HUES48 (cell line): ENCODE results near the gene ANXA2.

Experiments used
- H3K27ac ChIP-seq: one replicate; pipeline ENCODE4 v1.7.0; 2013; ENCODE audit warnings: low read depth, low read length, inconsistent platforms
- H3K27me3 ChIP-seq: 2 replicates; pipeline ENCODE4 v1.6.1; 2013; ENCODE audit warnings: mild to moderate bottlenecking, low read length; ENCODE audit not compliant: control insufficient read depth, insufficient read depth
- H3K36me3 ChIP-seq: 2 replicates; pipeline ENCODE4 v1.6.1; 2013; ENCODE audit warnings: low read length; ENCODE audit not compliant: control insufficient read depth, insufficient read depth
- H3K4me1 ChIP-seq: 2 replicates; pipeline ENCODE4 v1.6.1; 2013; ENCODE audit warnings: mild to moderate bottlenecking, low read length; ENCODE audit not compliant: control insufficient read depth, insufficient read depth
- H3K4me3 ChIP-seq: 2 replicates; pipeline ENCODE4 v1.5.1; 2013; ENCODE audit warnings: mild to moderate bottlenecking, low read depth, low read length
- H3K9ac ChIP-seq: 2 replicates; pipeline ENCODE4 v1.6.1; 2013; ENCODE audit warnings: mild to moderate bottlenecking, low read depth, low read length, moderate library complexity
- H3K9me3 ChIP-seq: 2 replicates; pipeline ENCODE4 v1.6.1; 2013; ENCODE audit warnings: low read length; ENCODE audit not compliant: control insufficient read depth, insufficient read depth

Gene ANXA2

GRCh38 chr15:60375306-60375705, 22.5 kb downstream of the ANXA2 start:
- H3K4me1 ChIP-seq: peaks cover 16% of the 10 kb centered on the region
- no peak overlapping the region for H3K4me3 ChIP-seq
- no peaks in the 10 kb centered on the region for H3K9me3 ChIP-seq
- H3K27me3 ChIP-seq: no peaks in the 10 kb centered on the region
- H3K36me3 ChIP-seq: peaks cover 37% of the 10 kb centered on the region
- H3K9ac ChIP-seq: no peak overlapping the region
- H3K27ac ChIP-seq: peak overlapping the region; percentile 83

- peaks cover 6% of the 10 kb centered on the region; the same call in 1 of the 2 replicates for H3K27me3 ChIP-seq
- H3K4me3 ChIP-seq: no peak overlapping the region
- peaks cover 16% of the 10 kb centered on the region for H3K4me1 ChIP-seq
- H3K9ac ChIP-seq: no peak overlapping the region; the same call in 1 of the 2 replicates
- no peaks in the 10 kb centered on the region for H3K9me3 ChIP-seq
- peaks cover 31% of the 10 kb centered on the region for H3K36me3 ChIP-seq
- peak overlapping the region; percentile 83 for H3K27ac ChIP-seq
Measured at GRCh38 chr15:60374628-60375081, 23.1 kb downstream of the ANXA2 start.

GRCh38 chr15:60374209-60374608, 23.6 kb downstream of the ANXA2 start:
- Histone ChIP-seq H3K27ac (peak overlapping the region; percentile 83), H3K27me3 (peaks cover 11% of the 10 kb centered on the region), H3K4me3 (no peak overlapping the region), H3K4me1 (peaks cover 16% of the 10 kb centered on the region), H3K9ac (no peak overlapping the region; the same call in 1 of the 2 replicates), H3K9me3 (no peaks in the 10 kb centered on the region), H3K36me3 (peaks cover 26% of the 10 kb centered on the region)

GRCh38 chr15:60373745-60374144, 24.0 kb downstream of the ANXA2 start:
- no peaks in the 10 kb centered on the region for H3K9me3 ChIP-seq
- H3K4me3 ChIP-seq: no peak overlapping the region
- H3K36me3 ChIP-seq: peaks cover 26% of the 10 kb centered on the region
- H3K4me1 ChIP-seq: peaks cover 16% of the 10 kb centered on the region
- H3K27me3 ChIP-seq: peaks cover 16% of the 10 kb centered on the region
- no peak overlapping the region for H3K9ac ChIP-seq
- H3K27ac ChIP-seq: peak overlapping the region; percentile 83

GRCh38 chr15:60373327-60373726, 24.5 kb downstream of the ANXA2 start:
- H3K27me3 ChIP-seq: peaks cover 20% of the 10 kb centered on the region
- no peaks in the 10 kb centered on the region for H3K9me3 ChIP-seq
- H3K4me3 ChIP-seq: no peak overlapping the region
- no peak overlapping the region for H3K9ac ChIP-seq
- H3K27ac ChIP-seq: peak overlapping the region; percentile 5
- H3K4me1 ChIP-seq: peaks cover 16% of the 10 kb centered on the region
- peaks cover 26% of the 10 kb centered on the region for H3K36me3 ChIP-seq

GRCh38 chr15:60372756-60373155, 25.0 kb downstream of the ANXA2 start:
- Histone ChIP-seq H3K4me3 (no peak overlapping the region), H3K4me1 (peaks cover 16% of the 10 kb centered on the region), H3K27me3 (peaks cover 21% of the 10 kb centered on the region), H3K36me3 (peaks cover 26% of the 10 kb centered on the region), H3K27ac (peak overlapping the region; percentile 5), H3K9me3 (no peaks in the 10 kb centered on the region), H3K9ac (no peak overlapping the region)

- peaks cover 21% of the 10 kb centered on the region for H3K27me3 ChIP-seq
- H3K36me3 ChIP-seq: peaks cover 23% of the 10 kb centered on the region
- H3K9me3 ChIP-seq: no peaks in the 10 kb centered on the region
- no peak overlapping the region for H3K27ac ChIP-seq
- no peak overlapping the region for H3K9ac ChIP-seq
- no peak overlapping the region for H3K4me3 ChIP-seq
- peaks cover 16% of the 10 kb centered on the region for H3K4me1 ChIP-seq
Measured at GRCh38 chr15:60372227-60372626, 25.6 kb downstream of the ANXA2 start.

- H3K4me1 ChIP-seq: peaks cover 16% of the 10 kb centered on the region
- no peaks in the 10 kb centered on the region for H3K9me3 ChIP-seq
- no peak overlapping the region for H3K4me3 ChIP-seq
- no peak overlapping the region for H3K9ac ChIP-seq
- peak overlapping the region; percentile 24 for H3K27ac ChIP-seq
- H3K36me3 ChIP-seq: peaks cover 17% of the 10 kb centered on the region
- peaks cover 21% of the 10 kb centered on the region for H3K27me3 ChIP-seq
Measured at GRCh38 chr15:60371175-60372051, 26.4 kb downstream of the ANXA2 start.

GRCh38 chr15:60370869-60371136, 27.0 kb downstream of the ANXA2 start:
- Histone ChIP-seq H3K9me3 (no peaks in the 10 kb centered on the region), H3K9ac (no peak overlapping the region), H3K27me3 (peaks cover 21% of the 10 kb centered on the region), H3K4me1 (peaks cover 15% of the 10 kb centered on the region), H3K36me3 (peaks cover 17% of the 10 kb centered on the region), H3K4me3 (no peak overlapping the region), H3K27ac (peak overlapping the region; percentile 24)

GRCh38 chr15:60370105-60370868, 27.5 kb downstream of the ANXA2 start:
- Histone ChIP-seq H3K4me3 (no peak overlapping the region), H3K36me3 (peaks cover 17% of the 10 kb centered on the region), H3K9ac (no peak overlapping the region), H3K9me3 (no peaks in the 10 kb centered on the region), H3K4me1 (peaks cover 10% of the 10 kb centered on the region), H3K27me3 (peaks cover 21% of the 10 kb centered on the region), H3K27ac (no peak overlapping the region)

- Histone ChIP-seq H3K27ac (no peak overlapping the region), H3K4me1 (peaks cover 5% of the 10 kb centered on the region), H3K9me3 (no peaks in the 10 kb centered on the region), H3K4me3 (no peak overlapping the region), H3K36me3 (peaks cover 17% of the 10 kb centered on the region), H3K27me3 (peaks cover 21% of the 10 kb centered on the region), H3K9ac (no peak overlapping the region)
Measured at GRCh38 chr15:60369696-60370095, 28.1 kb downstream of the ANXA2 start.
